ENCODE measurements around the gene POLG2.
"Not testable (repeated sequence)": the region's sequence is repeated elsewhere in the genome, so short reads cannot be mapped to it uniquely, and the experiment has no call there.

The POLG2 gene

DNA sequence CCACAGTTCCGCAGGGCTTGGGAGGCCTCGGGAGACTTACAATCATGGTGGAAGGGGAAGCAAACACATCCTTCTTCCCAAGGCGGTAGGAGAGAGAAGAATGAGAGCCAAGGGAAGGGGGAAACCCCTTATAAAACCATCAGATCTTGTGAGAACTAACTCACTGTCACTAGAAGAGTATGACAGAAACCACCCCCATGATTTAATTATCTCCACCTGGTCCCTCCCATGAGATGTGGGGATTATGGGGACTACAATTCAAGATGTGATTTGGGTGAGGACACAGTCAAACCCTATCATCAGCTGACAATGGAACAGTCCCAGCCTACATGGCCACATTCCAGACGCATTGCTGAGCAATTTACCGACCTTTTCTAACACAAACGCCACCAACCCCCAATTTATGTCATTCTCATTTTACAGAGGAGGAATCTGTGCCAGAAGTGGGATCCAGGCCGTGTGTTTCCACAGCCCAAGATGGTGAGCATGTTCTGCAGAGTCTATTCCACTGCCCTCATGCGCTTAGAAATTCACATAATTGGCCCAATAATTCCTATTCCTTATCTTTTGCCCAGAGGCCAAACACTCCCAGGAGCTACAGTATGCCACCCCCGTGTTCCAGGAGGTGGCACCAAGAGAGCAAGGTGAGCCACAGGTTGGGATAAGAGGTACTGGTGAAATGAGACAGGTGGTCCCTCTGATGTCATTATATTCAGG, 30.7 kb downstream of the POLG2 start:
- H3K4me3 ChIP-seq (ENCODE audit: low read depth, low read length) = no peak overlapping the region
- TF ChIP-seq, protein P1, sequence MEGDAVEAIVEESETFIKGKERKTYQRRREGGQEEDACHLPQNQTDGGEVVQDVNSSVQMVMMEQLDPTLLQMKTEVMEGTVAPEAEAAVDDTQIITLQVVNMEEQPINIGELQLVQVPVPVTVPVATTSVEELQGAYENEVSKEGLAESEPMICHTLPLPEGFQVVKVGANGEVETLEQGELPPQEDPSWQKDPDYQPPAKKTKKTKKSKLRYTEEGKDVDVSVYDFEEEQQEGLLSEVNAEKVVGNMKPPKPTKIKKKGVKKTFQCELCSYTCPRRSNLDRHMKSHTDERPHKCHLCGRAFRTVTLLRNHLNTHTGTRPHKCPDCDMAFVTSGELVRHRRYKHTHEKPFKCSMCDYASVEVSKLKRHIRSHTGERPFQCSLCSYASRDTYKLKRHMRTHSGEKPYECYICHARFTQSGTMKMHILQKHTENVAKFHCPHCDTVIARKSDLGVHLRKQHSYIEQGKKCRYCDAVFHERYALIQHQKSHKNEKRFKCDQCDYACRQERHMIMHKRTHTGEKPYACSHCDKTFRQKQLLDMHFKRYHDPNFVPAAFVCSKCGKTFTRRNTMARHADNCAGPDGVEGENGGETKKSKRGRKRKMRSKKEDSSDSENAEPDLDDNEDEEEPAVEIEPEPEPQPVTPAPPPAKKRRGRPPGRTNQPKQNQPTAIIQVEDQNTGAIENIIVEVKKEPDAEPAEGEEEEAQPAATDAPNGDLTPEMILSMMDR (conservative IDR thresholded peaks at IDR 0.05; ENCODE audit: low read depth, low read length) = no peak
- no peak for DNase-seq (ENCODE audit: low read depth)

DNA sequence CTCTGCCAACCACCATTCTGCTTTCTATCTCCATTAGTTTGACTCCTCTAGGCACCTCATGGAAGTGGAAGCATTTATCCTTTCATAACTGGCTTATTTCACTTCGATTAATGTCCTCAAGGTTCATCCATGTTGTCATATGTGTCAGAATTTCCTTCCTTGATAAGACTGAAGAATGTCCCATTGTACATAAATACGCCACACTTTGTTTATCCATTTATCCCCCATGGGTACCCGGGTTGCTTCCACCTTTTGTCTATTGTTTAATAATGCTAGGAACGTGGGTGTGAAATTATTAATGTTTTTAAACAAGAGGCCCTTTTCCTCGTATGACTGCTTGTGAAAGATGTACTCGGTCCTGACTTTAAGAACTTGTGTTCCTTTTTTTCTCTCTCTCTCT, 35.1 kb downstream of the POLG2 start:
- no peak for DNase-seq (ENCODE audit: low read depth)
- no peak overlapping the region for H3K4me3 ChIP-seq (ENCODE audit: low read depth, low read length)
- TF ChIP-seq, protein P1 (conservative IDR thresholded peaks at IDR 0.05; ENCODE audit: low read depth, low read length) = no peak

DNA sequence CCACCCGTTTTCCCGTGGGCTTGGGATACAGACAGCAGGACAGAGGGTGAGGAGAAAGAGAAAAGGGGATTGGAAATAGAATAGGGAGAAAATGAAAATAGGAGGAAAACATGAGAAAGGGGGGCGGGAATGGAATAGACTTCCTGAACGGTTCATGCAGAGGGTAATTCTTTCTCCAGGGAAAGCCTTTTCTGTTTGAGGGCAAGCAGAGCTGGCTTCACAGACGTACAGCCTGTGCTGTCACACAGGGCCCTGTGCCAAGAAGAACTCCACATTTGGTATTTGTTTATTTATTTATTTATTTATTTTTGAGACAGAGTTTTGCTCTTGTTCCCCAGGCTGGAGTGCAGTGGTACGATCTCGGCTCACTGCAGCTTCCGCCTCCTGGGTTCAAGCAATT, 35.9 kb downstream of the POLG2 start:
- DNase-seq (ENCODE audit: low read depth) = peak; percentile 64
- H3K4me3 ChIP-seq (ENCODE audit: low read depth, low read length) = no peak overlapping the region
- TF ChIP-seq, protein P1 (conservative IDR thresholded peaks at IDR 0.05; ENCODE audit: low read depth, low read length) = no peak

DNA sequence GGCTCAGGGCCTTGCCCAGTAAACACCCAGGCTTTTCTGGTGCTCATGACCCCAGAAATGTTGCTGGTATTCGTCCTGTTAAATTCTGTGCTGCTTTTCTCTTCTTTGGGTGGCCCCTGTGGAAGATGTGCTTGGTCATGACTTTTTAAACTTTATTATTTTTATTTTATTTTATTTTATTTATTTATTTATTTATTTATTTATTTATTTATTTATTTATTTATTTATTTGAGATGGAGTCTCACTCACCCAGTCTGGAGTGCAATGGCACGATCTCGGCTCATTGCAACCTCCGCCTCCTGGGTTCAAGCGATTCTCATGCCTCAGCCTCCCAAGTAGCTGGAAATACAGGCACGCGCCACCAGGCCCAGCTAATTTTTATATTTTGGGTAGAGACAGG, 37.0 kb downstream of the POLG2 start:
- DNase-seq (ENCODE audit: low read depth); H3K4me3 ChIP-seq (ENCODE audit: low read depth, low read length): not testable (repeated sequence)

DNA sequence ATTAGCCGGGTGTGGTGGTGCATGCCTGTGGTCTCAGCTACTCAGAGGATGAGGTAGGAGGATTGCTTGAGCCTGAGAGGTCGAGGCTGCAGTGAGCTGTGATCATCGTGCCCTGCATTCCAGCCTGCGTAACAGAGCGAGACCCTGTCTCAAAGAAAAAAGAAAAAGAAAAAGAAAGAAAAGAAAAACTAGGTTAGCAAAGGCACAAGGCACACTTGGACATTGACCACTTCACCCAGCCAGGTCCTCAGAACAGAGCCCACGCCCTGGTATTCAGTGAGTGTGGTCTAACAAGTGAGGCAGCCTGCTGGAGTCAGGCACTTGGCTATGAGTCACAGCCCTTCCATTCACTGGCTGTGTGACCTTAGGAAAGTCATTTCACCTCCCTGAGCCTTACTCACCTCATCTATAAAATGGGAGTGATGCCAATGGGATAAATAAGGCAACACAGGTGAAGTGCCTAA, 37.5 kb downstream of the POLG2 start:
- DNase-seq (ENCODE audit: low read depth) = peak; percentile 83
- TF ChIP-seq, protein P1 (conservative IDR thresholded peaks at IDR 0.05; ENCODE audit: low read depth, low read length) = no peak
- H3K4me3 ChIP-seq (ENCODE audit: low read depth, low read length) = no peak overlapping the region

DNA sequence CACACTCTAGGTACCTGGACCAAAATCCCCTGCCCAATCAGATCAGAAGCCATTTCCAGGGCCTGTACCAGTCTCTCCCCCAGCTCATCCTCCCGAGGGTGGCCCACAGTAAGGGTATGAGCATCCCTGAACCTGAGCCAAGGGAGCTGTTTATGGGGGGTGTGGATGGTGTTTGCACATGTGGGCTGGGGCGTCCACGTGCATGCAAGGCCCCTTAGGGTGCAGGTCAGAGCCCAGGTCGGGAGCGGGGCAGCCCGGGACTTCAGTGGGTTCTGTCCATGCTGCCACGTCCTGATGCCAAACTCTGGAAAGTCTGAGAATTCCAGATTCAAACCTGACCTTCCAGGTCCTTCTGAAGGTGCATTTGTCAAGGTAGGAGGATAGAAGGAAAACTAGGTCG, 38.1 kb downstream of the POLG2 start:
- TF ChIP-seq, protein P1 (conservative IDR thresholded peaks at IDR 0.05; ENCODE audit: low read depth, low read length) = no peak
- no peak for DNase-seq (ENCODE audit: low read depth)
- no peak overlapping the region for H3K4me3 ChIP-seq (ENCODE audit: low read depth, low read length)

DNA sequence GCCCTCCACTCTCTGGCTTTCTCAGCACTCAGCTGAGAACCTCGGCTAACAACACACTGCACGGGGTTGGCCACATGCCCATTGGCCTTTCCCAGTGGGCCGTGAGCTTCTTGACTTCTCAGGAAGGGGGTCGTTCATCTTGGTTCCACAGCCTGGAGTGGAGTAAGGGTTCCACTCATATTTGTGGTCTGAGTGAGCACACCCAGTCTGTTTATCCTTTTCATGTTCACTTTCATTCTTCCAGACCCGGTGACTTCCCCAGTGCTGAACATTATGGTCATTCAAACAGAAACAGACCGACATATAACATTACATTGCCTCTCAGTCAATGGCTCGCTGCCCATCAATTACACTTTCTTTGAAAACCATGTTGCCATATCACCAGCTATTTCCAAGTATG, 39.7 kb downstream of the POLG2 start:
- TF ChIP-seq, protein P1 (conservative IDR thresholded peaks at IDR 0.05; ENCODE audit: low read depth, low read length) = no peak
- peak; percentile 94 for DNase-seq (ENCODE audit: low read depth)
- no peak overlapping the region for H3K4me3 ChIP-seq (ENCODE audit: low read depth, low read length)

Measured in choroid plexus epithelial cell (primary cell).